ENCODE measurements around the gene TKT.

The TKT gene

DNA sequence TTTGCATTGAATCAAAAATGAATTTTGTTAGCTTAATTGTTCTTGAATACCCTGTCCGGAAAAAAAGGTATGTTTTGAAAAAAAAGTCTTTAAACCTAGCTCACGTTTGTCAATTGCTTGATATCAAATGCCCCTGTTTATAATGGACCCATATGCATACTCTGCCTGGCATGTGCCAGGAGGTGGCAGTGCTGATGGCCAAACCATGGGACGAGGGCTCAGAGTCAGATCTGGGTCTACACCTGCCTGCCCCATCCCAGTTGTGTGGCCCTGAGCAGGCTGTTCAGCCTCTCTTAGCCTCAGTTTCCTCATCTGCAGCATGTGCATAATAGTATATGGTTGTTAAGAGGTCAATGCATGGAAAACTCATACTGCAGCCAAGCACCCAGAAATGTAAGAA, 56.0 kb downstream of the TKT start:
- TF ChIP-seq, protein P1, sequence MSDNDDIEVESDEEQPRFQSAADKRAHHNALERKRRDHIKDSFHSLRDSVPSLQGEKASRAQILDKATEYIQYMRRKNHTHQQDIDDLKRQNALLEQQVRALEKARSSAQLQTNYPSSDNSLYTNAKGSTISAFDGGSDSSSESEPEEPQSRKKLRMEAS (IDR thresholded peaks at IDR 0.05; ENCODE audit: low read depth, low read length), result no peak
- no peak for TF ChIP-seq POLR2A (IDR thresholded peaks at IDR 0.05; ENCODE audit: extremely low read depth, insufficient read length)
- TF ChIP-seq MYC (IDR thresholded peaks at IDR 0.05; ENCODE audit: low read depth, low read length), result no peak
- TF ChIP-seq, protein P2, sequence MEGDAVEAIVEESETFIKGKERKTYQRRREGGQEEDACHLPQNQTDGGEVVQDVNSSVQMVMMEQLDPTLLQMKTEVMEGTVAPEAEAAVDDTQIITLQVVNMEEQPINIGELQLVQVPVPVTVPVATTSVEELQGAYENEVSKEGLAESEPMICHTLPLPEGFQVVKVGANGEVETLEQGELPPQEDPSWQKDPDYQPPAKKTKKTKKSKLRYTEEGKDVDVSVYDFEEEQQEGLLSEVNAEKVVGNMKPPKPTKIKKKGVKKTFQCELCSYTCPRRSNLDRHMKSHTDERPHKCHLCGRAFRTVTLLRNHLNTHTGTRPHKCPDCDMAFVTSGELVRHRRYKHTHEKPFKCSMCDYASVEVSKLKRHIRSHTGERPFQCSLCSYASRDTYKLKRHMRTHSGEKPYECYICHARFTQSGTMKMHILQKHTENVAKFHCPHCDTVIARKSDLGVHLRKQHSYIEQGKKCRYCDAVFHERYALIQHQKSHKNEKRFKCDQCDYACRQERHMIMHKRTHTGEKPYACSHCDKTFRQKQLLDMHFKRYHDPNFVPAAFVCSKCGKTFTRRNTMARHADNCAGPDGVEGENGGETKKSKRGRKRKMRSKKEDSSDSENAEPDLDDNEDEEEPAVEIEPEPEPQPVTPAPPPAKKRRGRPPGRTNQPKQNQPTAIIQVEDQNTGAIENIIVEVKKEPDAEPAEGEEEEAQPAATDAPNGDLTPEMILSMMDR (IDR thresholded peaks at IDR 0.05; ENCODE audit: low read depth, low read length), result no peak
- H3K4me3 ChIP-seq (ENCODE audit: low read depth, low read length), result no peak overlapping the region
- no peak for DNase-seq (ENCODE audit: low read depth)

DNA sequence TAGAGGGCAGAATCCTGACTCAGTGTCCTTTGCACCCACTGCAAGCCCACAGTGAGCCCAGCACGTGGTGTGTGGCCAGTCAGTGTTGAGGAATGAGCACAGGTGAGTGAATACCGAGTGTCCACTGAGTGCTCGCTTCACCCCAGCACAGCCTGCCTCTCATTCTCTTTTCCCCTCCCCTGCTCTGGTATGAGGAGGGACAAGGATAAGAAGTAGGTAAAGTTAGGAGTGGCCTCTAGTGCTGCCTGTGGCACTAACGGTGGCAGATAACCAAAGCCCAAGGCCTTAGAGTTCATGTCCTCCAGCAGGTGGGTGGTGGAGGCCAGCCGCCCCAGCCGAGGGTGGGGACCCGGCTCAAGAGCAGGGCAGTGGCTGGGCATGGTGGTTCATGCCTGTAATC, 56.8 kb downstream of the TKT start:
- no peak for DNase-seq (ENCODE audit: low read depth)
- TF ChIP-seq, protein P2 (IDR thresholded peaks at IDR 0.05; ENCODE audit: low read depth, low read length), result no peak
- TF ChIP-seq POLR2A (IDR thresholded peaks at IDR 0.05; ENCODE audit: extremely low read depth, insufficient read length), result no peak
- TF ChIP-seq MYC (IDR thresholded peaks at IDR 0.05; ENCODE audit: low read depth, low read length), result no peak
- TF ChIP-seq, protein P1 (IDR thresholded peaks at IDR 0.05; ENCODE audit: low read depth, low read length), result no peak
- no peak overlapping the region for H3K4me3 ChIP-seq (ENCODE audit: low read depth, low read length)

DNA sequence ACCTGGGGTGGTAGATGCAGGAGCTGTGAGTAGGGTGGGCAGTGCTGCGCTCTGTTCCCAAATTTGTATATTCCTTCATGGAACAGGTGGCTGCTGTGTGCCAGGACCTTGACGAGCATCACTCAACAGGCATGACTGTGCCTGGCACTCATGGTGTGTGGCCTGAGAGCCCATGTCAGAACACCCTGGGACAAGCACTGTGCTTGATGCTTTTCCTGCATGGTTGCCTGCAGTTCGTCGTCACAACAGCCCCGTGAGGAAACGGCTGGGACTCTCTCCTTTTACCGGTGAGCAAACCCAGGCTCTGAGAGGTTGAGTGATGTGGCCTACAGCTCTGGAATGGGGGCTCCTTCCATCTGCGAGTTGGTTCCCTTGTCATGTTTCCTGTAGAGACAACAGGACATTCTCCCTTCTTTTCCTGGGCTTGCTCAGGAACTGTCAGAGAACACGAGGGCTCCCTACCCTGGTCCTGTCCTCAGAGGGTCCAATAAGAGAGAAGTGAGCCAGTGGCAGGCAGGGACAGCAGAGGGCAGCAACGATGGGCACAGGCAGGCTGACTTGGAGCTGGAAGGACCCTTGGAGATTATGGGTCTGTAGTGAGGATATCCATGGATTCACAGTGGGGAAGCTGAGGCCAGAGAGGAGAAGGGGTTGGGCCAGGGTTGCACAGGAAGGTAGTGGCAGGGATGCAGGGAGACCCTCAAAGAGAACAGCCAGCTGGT, 57.4 kb downstream of the TKT start:
- TF ChIP-seq, protein P1 (IDR thresholded peaks at IDR 0.05; ENCODE audit: low read depth, low read length), result no peak
- TF ChIP-seq, protein P2 (IDR thresholded peaks at IDR 0.05; ENCODE audit: low read depth, low read length), result peak; percentile 7
- DNase-seq (ENCODE audit: low read depth), result no peak
- no peak overlapping the region for H3K4me3 ChIP-seq (ENCODE audit: low read depth, low read length)

DNA sequence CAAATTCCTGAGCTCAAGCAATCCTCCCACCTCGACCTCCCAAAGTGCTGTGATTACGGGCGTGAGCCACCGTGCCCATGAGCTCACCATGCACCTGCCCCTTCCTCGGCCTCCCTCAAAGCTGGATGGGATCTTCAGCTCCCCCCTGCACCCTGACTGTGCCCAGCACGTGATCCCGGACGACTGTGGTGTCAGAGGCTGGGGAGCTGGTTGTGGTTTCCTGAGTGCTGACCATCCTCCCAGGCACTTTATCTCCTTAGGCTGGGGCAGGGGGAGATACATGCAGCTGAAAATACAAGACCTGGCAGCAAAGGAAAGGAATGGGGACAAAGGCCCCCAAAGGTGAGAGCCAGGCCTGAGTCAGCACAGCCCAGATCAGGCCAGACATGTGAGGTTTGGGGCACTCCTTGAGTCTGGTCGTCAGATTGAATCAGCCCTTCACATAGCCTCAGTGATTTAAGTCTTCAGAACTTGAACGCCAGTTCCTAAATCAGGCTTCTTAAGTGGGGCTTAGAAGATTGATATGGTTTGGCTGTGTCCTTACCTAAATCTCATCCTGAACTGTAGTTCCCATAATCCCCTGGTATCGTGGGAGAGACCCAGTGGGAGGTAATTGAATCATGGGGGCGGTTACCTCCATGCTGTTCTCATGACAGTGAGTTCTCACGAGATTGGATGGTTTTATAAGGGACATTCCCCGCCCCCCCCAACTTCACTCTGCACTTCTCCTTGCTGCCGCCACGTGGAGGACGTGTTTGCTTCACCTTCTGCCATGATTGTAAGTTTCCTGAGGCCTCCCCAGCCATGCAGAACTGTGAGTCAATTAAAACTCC, 59.0 kb downstream of the TKT start:
- TF ChIP-seq, protein P1 (IDR thresholded peaks at IDR 0.05; ENCODE audit: low read depth, low read length), result peak; percentile 70
- TF ChIP-seq, protein P2 (IDR thresholded peaks at IDR 0.05; ENCODE audit: low read depth, low read length), result no peak
- TF ChIP-seq POLR2A (IDR thresholded peaks at IDR 0.05; ENCODE audit: extremely low read depth, insufficient read length) (no peak), MYC (IDR thresholded peaks at IDR 0.05; ENCODE audit: low read depth, low read length) (peak; percentile 64)
- H3K4me3 ChIP-seq (ENCODE audit: low read depth, low read length), result no peak overlapping the region
- peak; percentile 83 for DNase-seq (ENCODE audit: low read depth)

DNA sequence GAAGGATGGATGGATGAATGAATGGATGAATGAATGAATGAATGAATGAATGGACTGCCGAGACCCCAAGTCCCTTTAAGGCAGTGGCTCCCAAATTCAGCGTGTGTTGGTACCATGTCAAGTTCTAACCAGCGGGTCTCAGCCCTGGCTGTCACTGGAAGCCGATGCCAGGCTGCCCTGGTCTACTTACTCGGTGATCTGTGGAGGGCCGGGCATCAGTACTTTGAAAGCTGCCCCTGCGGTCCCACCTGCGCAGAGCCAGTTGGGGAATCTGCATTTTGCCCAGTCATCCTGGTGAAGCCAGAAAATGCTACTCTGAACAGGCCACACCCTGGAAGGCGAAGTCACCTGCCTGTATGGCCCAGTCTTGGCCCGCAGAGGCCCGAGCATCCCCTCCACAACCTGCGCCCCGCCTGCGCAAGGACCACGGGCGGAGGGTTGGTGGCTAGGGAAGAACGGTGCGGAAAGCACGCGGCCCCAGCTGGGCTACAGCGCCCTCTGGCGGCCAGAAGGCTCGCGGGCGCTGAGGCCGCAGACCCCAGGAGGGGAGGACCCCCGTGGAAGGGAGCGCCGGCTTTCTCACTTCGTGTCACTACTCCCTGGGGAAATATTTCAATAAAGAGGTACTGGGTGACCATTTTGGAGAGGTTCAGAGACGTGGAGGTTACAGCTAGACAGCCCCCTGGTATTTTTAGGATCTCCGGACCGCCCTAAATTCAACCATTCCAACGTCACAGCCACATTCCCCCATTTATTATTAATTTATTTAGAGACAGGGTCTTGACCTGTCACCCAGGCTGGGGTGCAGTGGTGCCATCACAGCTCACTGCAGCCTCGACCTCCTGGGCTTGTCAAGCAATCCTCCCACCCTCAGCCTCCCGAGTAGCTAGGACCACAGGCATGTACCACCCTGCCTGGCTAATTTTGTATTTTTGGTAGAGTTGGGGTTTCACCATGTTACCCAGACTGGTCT, 59.9 kb downstream of the TKT start:
- no peak overlapping the region for H3K4me3 ChIP-seq (ENCODE audit: low read depth, low read length)
- DNase-seq (ENCODE audit: low read depth), result peak; percentile 76
- TF ChIP-seq POLR2A (IDR thresholded peaks at IDR 0.05; ENCODE audit: extremely low read depth, insufficient read length) (no peak), MYC (IDR thresholded peaks at IDR 0.05; ENCODE audit: low read depth, low read length) (peak; percentile 86)
- TF ChIP-seq, protein P1 (IDR thresholded peaks at IDR 0.05; ENCODE audit: low read depth, low read length), result peak; percentile 78
- TF ChIP-seq, protein P2 (IDR thresholded peaks at IDR 0.05; ENCODE audit: low read depth, low read length), result peak; percentile 96
